ENCODE results near the gene MAPRE3.
"Not testable (repeated sequence)": the region's sequence is repeated elsewhere in the genome, so short reads cannot be mapped to it uniquely, and the experiment has no call there.

Gene MAPRE3

GRCh38 chr2:27071990-27072830 is 101.8 kb downstream of the MAPRE3 start:
- peak in 1 of 5 donors; percentile 11 for DNase-seq

GRCh38 chr2:27072920-27073319 is 102.5 kb downstream of the MAPRE3 start:
- DNase-seq: no peak

- no peak for DNase-seq
These were observed 103.3 kb downstream of the MAPRE3 start for GRCh38 chr2:27073782-27074181.

GRCh38 chr2:27074738-27075565 is 104.5 kb downstream of the MAPRE3 start:
- DNase-seq: peak in 3 of 5 donors; percentile 49 to 51 (median 51)

GRCh38 chr2:27075566-27075871 is 105.1 kb downstream of the MAPRE3 start:
- DNase-seq: not testable (repeated sequence)

- DNase-seq: no peak
These were observed 105.9 kb downstream of the MAPRE3 start for GRCh38 chr2:27076323-27076722.
